Thyroid gland (tissue), 4 donors: Measurements from ENCODE around the gene TNFRSF25. TPM values are rescaled to one million over a fixed set of nuclear protein-coding genes. Genes with fewer than 3 reads are reported as not detected.

ENCODE experiments used
- DNase-seq, 2 donors: peaks; one replicate each; pipeline ENCODE4 v3.0.0-alpha.2; 2019
- H3K27ac ChIP-seq, 3 donors: fragments of 200-600 bp; sonication (generic); 1 replicate in 2 of 3; 2 replicates in 1 of 3; pipeline ENCODE4 v1.5.1; 2016 to 2019; ENCODE audit warnings: mild to moderate bottlenecking in 1 of 3, moderate library complexity in 1 of 3
- H3K27me3 ChIP-seq: fragments of 200-600 bp; sonication (generic); one replicate; pipeline ENCODE4 v1.5.1; 2019
- H3K36me3 ChIP-seq, 2 donors: fragments of 200-600 bp; sonication (generic); one replicate each; pipeline ENCODE4 v1.5.1; 2016 to 2019
- H3K4me1 ChIP-seq, 2 donors: fragments of 200-600 bp; sonication (generic); one replicate each; pipeline ENCODE4 v1.5.1; 2017 to 2019
- H3K4me3 ChIP-seq, 3 donors: fragments of 200-600 bp; sonication (generic); replicated peaks in 1 of 3; 1 replicate in 2 of 3; 2 replicates in 1 of 3; pipeline ENCODE4 v1.5.1; 2016; ENCODE audit warnings: mild to moderate bottlenecking in 1 of 3
- H3K9me3 ChIP-seq: fragments of 200-600 bp; sonication (generic); one replicate; pipeline ENCODE4 v1.5.1; 2017
- CTCF ChIP-seq, 6 experiments: fragments of 200-600 bp in 3 of 6; fragments of 450-650 bp in 3 of 6; sonication (generic) in 3 of 6; IDR thresholded peaks; one replicate each; pipeline ENCODE4 v1.5.1; 2016 to 2019; ENCODE audit warnings: antibody characterized with exemption in 6 of 6, mild to moderate bottlenecking in 2 of 6, inconsistent platforms in 1 of 6, moderate library complexity in 1 of 6
- POLR2A ChIP-seq, 2 donors: fragments of 450-650 bp; IDR thresholded peaks; one replicate each; pipeline ENCODE4 v1.6.1; 2017; ENCODE audit warnings: antibody characterized with exemption in 2 of 2, mild to moderate bottlenecking in 2 of 2, moderate library complexity in 1 of 2
- WGBS, 2 donors: methylation state at CpG; one replicate each; pipeline ENCODE4 v1.1.5; 2017; 5-methylcytosine and 5-hydroxymethylcytosine counted together
- intact Hi-C: fragments of 100-400 bp; cut with DNase I; formaldehyde crosslinking; loops from one replicate; pipeline ENCODE4 v1.15.1; 2023
- total RNA-seq, 4 donors: library from RNA; depleted of rRNA; stranded (reverse); fragments of >200 nt; gene quantifications; one replicate each; pipeline ENCODE4 v1.2.3, GENCODE V29; 2016

TNFRSF25 gene
- 10 to 100 TPM in 3 of 4 donors, 1 to 10 TPM in 1; 2.2 to 18.9 (median 10.7) TPM for total RNA-seq

- H3K27ac ChIP-seq = no peak within 1 kb of the TSS
- no peaks in the 10 kb centered on the region for H3K4me1 ChIP-seq
- intact Hi-C loops = no loop called here
- DNase-seq = no peak
- WGBS, 2 donors = 48 to 70% methylated on average over 2 to 3 of the region's 43 CpGs
- TF ChIP-seq CTCF (IDR thresholded peaks at IDR 0.05) (no peak), POLR2A (IDR thresholded peaks at IDR 0.05) (no peak)
- no peak within 1 kb of the TSS for H3K4me3 ChIP-seq
- H3K36me3 ChIP-seq = peaks cover 0 to 6% of the 10 kb centered on the region in 2 donors
- no peaks in the 10 kb centered on the region for H3K27me3 ChIP-seq
- H3K9me3 ChIP-seq = no peaks in the 10 kb centered on the region
These were observed at the start of gene TNFRSF25 for GRCh38 chr1:6466023-6466422. Gene TNFRSF25 (minus strand): TSS chr1:6466173. CDS start chr1:6466107, 66 bp downstream.

- Histone ChIP-seq H3K4me1 (peaks cover 5 to 9% of the 10 kb centered on the region in 2 donors), H3K9me3 (no peaks in the 10 kb centered on the region), H3K36me3 (no peaks in the 10 kb centered on the region), H3K27ac (no peak overlapping the region), H3K4me3 (no peak overlapping the region), H3K27me3 (no peaks in the 10 kb centered on the region)
- 81 to 82% methylated on average over 4 of the region's 4 CpGs for WGBS, 2 donors
- no peak for DNase-seq
- TF ChIP-seq POLR2A (IDR thresholded peaks at IDR 0.05) (no peak), CTCF (IDR thresholded peaks at IDR 0.05) (no peak)
- intact Hi-C loops = no loop called here
These were observed 49.8 kb upstream of the TNFRSF25 start for GRCh38 chr1:6515771-6516170.

- Histone ChIP-seq H3K27me3 (no peaks in the 10 kb centered on the region), H3K27ac (no peak overlapping the region), H3K36me3 (no peaks in the 10 kb centered on the region), H3K4me1 (no peaks in the 10 kb centered on the region), H3K9me3 (no peaks in the 10 kb centered on the region), H3K4me3 (no peak overlapping the region)
- DNase-seq = no peak
- no peak for TF ChIP-seq POLR2A (IDR thresholded peaks at IDR 0.05)
- TF ChIP-seq CTCF (IDR thresholded peaks at IDR 0.05) = no peak
- intact Hi-C loops = no loop called here
- WGBS, 2 donors = 59 to 77% methylated on average over 3 to 7 of the region's 9 CpGs
These were observed 47.4 kb upstream of the TNFRSF25 start for GRCh38 chr1:6513320-6513801.

GRCh38 chr1:6512908-6513280, 46.9 kb upstream of the TNFRSF25 start:
- Histone ChIP-seq H3K9me3 (no peaks in the 10 kb centered on the region), H3K36me3 (no peaks in the 10 kb centered on the region), H3K27me3 (no peaks in the 10 kb centered on the region), H3K4me3 (no peak overlapping the region), H3K27ac (no peak overlapping the region), H3K4me1 (no peaks in the 10 kb centered on the region)
- DNase-seq = no peak
- WGBS, 2 donors = 85 to 86% methylated on average over 7 to 8 of the region's 8 CpGs
- intact Hi-C loops = no loop called here
- TF ChIP-seq POLR2A (IDR thresholded peaks at IDR 0.05) = no peak
- no peak for TF ChIP-seq CTCF (IDR thresholded peaks at IDR 0.05)

GRCh38 chr1:6512245-6512907, 46.4 kb upstream of the TNFRSF25 start:
- TF ChIP-seq POLR2A (IDR thresholded peaks at IDR 0.05) (no peak), CTCF (IDR thresholded peaks at IDR 0.05) (no peak)
- Histone ChIP-seq H3K9me3 (no peaks in the 10 kb centered on the region), H3K36me3 (no peaks in the 10 kb centered on the region), H3K27ac (no peak overlapping the region), H3K27me3 (no peaks in the 10 kb centered on the region), H3K4me3 (no peak overlapping the region), H3K4me1 (no peaks in the 10 kb centered on the region)
- intact Hi-C loops = no loop called here
- WGBS, 2 donors = 92 to 94% methylated on average over 13 of the region's 19 CpGs
- no peak for DNase-seq
